Fibroblast of lung (primary cell): Measurements from ENCODE around the gene GOPC. TPM values are rescaled to one million over a fixed set of nuclear protein-coding genes. Genes with fewer than 3 reads are reported as not detected.

Experiments used
- DNase-seq, 2 donors: peaks; one replicate each; pipeline versions ENCODE4 v3.0.0 to v3.0.0-alpha.2; 2010; ENCODE audit warnings: low read depth in 2 of 2
- H2AFZ ChIP-seq: 2 replicates; pipeline ENCODE4 v1.5.1; 2012; ENCODE audit warnings: low read length, control low read depth, inconsistent platforms
- H3K27ac ChIP-seq: 2 replicates; pipeline ENCODE4 v1.5.1; 2011; ENCODE audit warnings: low read length, control low read depth; ENCODE audit not compliant: insufficient read depth
- H3K27me3 ChIP-seq: 2 replicates; pipeline ENCODE4 v1.5.1; 2011; ENCODE audit warnings: mild to moderate bottlenecking, low read length; ENCODE audit not compliant: control insufficient read depth, insufficient read depth
- H3K36me3 ChIP-seq: 2 replicates; pipeline ENCODE4 v1.5.1; 2011; ENCODE audit warnings: low read length; ENCODE audit not compliant: control insufficient read depth, insufficient read depth
- H3K4me1 ChIP-seq: 2 replicates; pipeline ENCODE4 v1.5.1; 2011; ENCODE audit warnings: low read length; ENCODE audit not compliant: control insufficient read depth, insufficient read depth; ENCODE audit errors: extremely low read depth
- H3K4me2 ChIP-seq: 2 replicates; pipeline ENCODE4 v1.5.1; 2011; ENCODE audit warnings: low read length, control low read depth; ENCODE audit not compliant: insufficient read depth; ENCODE audit errors: extremely low read depth
- H3K4me3 ChIP-seq, 4 experiments: fragments of 200-600 bp in 1 of 4; sonication (generic) in 1 of 4; replicated peaks in 1 of 4; 2 replicates each; pipeline ENCODE4 v1.5.1; 2011 to 2016; ENCODE audit warnings: low read length in 4 of 4, low read depth in 3 of 4, mild to moderate bottlenecking in 3 of 4, control low read depth in 2 of 4, inconsistent platforms in 1 of 4, mixed read lengths in 1 of 4; ENCODE audit not compliant: insufficient read depth in 1 of 4; ENCODE audit errors: control extremely low read depth in 1 of 4
- H3K79me2 ChIP-seq: 2 replicates; pipeline ENCODE4 v1.5.1; 2012; ENCODE audit warnings: mild to moderate bottlenecking, low read length, inconsistent platforms; ENCODE audit not compliant: control insufficient read depth, insufficient read depth
- H3K9ac ChIP-seq: 2 replicates; pipeline ENCODE4 v1.5.1; 2011; ENCODE audit warnings: mild to moderate bottlenecking, low read length, control low read depth; ENCODE audit not compliant: insufficient read depth
- H3K9me3 ChIP-seq: 2 replicates; pipeline ENCODE4 v1.5.1; 2012; ENCODE audit warnings: low read depth, low read length; ENCODE audit not compliant: control insufficient read depth, insufficient read depth
- H4K20me1 ChIP-seq: 2 replicates; pipeline ENCODE4 v1.5.1; 2011; ENCODE audit warnings: low read length; ENCODE audit not compliant: control insufficient read depth, insufficient read depth; ENCODE audit errors: extremely low read depth
- EZH2 ChIP-seq: IDR thresholded peaks from 2 replicates; pipeline ENCODE4 v1.5.1; 2012; ENCODE audit warnings: low read length, control low read depth, mild to moderate bottlenecking; ENCODE audit errors: missing control alignments
- polyA plus RNA-seq, 2 donors: library from polyadenylated mRNA; depleted of rRNA in 1 of 2; stranded (reverse) in 1 of 2; unstranded in 1 of 2; fragments of >200 nt; gene quantifications; 2 replicates each; pipeline ENCODE4 v1.2.1, GENCODE V29; 2011 to 2012; ENCODE audit warnings: missing spikeins in 1 of 2
- total RNA-seq: library from RNA; depleted of rRNA; stranded (reverse); fragments of >200 nt; gene quantifications from 2 replicates; pipeline ENCODE4 v1.2.1, GENCODE V29; 2014
- TF ChIP-seq, protein P1 (sequence below), 2 donors: IDR thresholded peaks in 1 of 2; conservative IDR thresholded peaks in 1 of 2; 1 replicate in 1 of 2; 2 replicates in 1 of 2; pipeline ENCODE4 v1.5.1; 2011 to 2012; ENCODE audit warnings: low read length in 2 of 2, control low read depth in 1 of 2, inconsistent platforms in 1 of 2, low read depth in 1 of 2, mild to moderate bottlenecking in 1 of 2

Gene GOPC
- total and polyA plus RNA-seq, 2 donors (not counting 1 experiment from before 2014, with no cell fraction given), result 32.2 to 45.4 TPM

DNA sequence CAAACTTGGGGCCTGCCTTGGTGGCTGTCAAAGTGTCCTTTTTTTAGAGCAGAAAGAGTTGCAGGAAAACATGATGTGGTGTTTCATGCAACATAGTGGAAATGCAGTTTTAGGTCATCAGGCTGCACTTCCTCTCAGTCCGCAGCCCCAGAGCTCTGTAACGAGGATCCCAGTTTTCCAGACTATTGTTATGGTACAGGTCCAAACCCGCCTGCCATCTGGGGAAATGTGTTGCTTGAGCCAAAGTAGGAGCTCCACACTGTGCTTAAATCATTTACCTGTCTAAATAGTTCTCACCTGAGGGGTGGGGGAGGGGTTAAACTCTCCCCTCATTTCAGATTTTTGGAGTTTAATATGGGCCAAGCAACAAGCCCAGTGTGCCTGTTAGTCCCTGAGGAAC is 59.8 kb downstream of the GOPC start:
- Histone ChIP-seq H2AFZ (no peak overlapping the region), H3K9ac (no peak overlapping the region), H3K79me2 (no peaks in the 10 kb centered on the region), H4K20me1 (no peaks in the 10 kb centered on the region), H3K4me1 (no peaks in the 10 kb centered on the region), H3K4me2 (no peak overlapping the region), H3K9me3 (no peaks in the 10 kb centered on the region), H3K36me3 (peaks cover 16% of the 10 kb centered on the region), H3K27ac (no peak overlapping the region), H3K4me3 (no peak overlapping the region), H3K27me3 (no peaks in the 10 kb centered on the region)
- no peak for TF ChIP-seq EZH2
- TF ChIP-seq, protein P1, sequence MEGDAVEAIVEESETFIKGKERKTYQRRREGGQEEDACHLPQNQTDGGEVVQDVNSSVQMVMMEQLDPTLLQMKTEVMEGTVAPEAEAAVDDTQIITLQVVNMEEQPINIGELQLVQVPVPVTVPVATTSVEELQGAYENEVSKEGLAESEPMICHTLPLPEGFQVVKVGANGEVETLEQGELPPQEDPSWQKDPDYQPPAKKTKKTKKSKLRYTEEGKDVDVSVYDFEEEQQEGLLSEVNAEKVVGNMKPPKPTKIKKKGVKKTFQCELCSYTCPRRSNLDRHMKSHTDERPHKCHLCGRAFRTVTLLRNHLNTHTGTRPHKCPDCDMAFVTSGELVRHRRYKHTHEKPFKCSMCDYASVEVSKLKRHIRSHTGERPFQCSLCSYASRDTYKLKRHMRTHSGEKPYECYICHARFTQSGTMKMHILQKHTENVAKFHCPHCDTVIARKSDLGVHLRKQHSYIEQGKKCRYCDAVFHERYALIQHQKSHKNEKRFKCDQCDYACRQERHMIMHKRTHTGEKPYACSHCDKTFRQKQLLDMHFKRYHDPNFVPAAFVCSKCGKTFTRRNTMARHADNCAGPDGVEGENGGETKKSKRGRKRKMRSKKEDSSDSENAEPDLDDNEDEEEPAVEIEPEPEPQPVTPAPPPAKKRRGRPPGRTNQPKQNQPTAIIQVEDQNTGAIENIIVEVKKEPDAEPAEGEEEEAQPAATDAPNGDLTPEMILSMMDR (conservative IDR thresholded peaks at IDR 0.05 in 1 of 2, IDR thresholded peaks at IDR 0.05 in 1 of 2; ENCODE audit: low read depth in 1 of 2, low read length in 2 of 2), result no peak
- no peak for DNase-seq

DNA sequence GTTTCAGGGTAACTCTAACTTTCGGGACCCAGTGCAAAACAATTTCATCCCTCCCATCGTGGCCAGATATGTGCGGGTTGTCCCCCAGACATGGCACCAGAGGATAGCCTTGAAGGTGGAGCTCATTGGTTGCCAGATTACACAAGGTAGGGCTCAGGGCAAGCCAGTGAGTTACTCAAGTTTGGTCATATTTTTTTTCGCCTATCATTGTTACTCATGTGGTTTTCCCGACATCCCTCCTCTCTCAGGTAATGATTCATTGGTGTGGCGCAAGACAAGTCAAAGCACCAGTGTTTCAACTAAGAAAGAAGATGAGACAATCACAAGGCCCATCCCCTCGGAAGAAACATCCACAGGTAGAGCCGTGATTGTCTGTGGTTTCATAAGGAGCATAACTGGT is 61.6 kb downstream of the GOPC start:
- Histone ChIP-seq H3K4me2 (no peak overlapping the region), H4K20me1 (no peaks in the 10 kb centered on the region), H3K9ac (no peak overlapping the region), H3K4me1 (no peaks in the 10 kb centered on the region), H3K79me2 (no peaks in the 10 kb centered on the region), H3K27me3 (no peaks in the 10 kb centered on the region), H3K27ac (no peak overlapping the region), H3K36me3 (peaks cover 17% of the 10 kb centered on the region), H2AFZ (no peak overlapping the region), H3K9me3 (no peaks in the 10 kb centered on the region), H3K4me3 (no peak overlapping the region)
- DNase-seq, result peak in 1 of 2 donors; percentile 39
- TF ChIP-seq EZH2, result no peak
- TF ChIP-seq, protein P1 (conservative IDR thresholded peaks at IDR 0.05 in 1 of 2, IDR thresholded peaks at IDR 0.05 in 1 of 2; ENCODE audit: low read depth in 1 of 2, low read length in 2 of 2), result no peak

DNA sequence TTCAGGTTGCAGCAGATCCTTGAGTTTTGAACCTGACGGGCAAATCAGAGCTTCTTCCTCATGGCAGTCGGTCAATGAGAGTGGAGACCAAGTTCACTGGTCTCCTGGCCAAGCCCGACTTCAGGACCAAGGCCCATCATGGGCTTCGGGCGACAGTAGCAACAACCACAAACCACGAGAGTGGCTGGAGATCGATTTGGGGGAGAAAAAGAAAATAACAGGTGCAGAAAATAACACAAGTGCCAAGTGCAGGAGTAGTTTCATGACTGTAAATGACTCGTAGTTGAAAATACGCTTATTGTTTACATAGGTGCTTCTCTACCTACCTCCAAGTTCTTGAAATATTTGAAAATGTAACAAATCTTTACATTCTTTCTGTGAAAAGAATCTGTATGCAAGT is 63.7 kb downstream of the GOPC start:
- Histone ChIP-seq H2AFZ (no peak overlapping the region), H4K20me1 (no peaks in the 10 kb centered on the region), H3K4me1 (no peaks in the 10 kb centered on the region), H3K27me3 (no peaks in the 10 kb centered on the region), H3K27ac (no peak overlapping the region), H3K79me2 (no peaks in the 10 kb centered on the region), H3K9ac (no peak overlapping the region), H3K36me3 (peaks cover 10% of the 10 kb centered on the region), H3K9me3 (no peaks in the 10 kb centered on the region), H3K4me3 (no peak overlapping the region), H3K4me2 (no peak overlapping the region)
- DNase-seq, result peak in 1 of 2 donors; percentile 25
- TF ChIP-seq, protein P1 (conservative IDR thresholded peaks at IDR 0.05 in 1 of 2, IDR thresholded peaks at IDR 0.05 in 1 of 2; ENCODE audit: low read depth in 1 of 2, low read length in 2 of 2), result no peak
